ENCODE measurements around the gene CMTM6.

The CMTM6 gene

DNA sequence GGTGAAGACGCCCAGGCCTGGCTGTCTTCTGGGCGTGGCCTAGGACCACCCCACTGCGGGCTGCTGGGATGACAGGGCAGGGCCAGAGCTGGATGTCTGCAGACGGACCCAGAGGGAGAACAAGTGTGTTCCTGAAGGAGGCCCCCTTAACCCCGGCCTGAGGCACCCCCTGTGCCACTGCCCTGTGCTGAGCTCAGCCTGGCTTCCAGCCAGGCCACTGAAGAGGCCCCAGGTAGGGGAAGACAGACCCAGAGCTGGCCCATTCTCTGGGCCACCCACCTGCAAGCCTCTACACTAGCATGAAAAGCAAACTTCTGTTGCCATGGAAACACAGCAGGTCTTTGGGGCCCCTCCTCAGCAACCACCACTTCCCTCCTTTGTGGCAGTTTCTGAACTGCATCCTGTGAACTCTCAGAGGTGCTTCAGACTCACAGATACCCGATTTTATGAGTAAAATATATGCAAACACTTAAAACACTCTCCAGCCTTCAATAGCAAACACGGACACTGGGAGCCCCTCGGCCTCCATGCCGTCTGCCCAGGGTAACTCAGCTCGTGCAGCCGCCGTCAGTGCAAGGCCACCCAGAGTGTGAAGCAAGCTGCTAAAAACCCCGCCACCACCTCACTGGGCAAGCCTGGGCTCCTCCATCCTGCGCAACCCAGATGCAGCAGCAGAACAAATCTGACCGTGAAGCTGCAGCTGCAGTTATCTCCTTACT, 42.5 kb downstream of the CMTM6 start:
- TF ChIP-seq GATA1 (IDR thresholded peaks at IDR 0.05; ENCODE audit: low read depth, low read length) (no peak), POLR2A (IDR thresholded peaks at IDR 0.05; ENCODE audit: low read length) (no peak)
- DNase-seq = no peak

DNA sequence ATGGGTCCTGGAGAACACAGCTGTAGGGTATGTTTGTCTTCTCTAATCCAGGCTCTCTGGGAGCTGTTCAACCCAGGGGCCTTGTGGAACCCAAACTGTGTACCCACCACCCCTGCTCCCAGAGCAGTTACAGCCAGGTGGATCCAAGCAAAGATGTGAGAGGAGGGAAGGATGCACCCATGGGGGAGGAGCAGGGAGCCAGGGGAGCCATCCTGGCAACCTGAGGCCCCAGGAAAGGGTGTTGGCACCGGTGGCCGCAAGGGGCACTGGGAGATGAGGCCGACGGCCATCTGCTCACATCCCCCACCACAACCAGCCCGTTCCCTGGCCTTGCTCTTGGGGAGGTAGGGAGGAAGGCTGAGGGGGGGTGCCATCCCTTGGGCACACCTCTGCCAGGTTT, 43.2 kb downstream of the CMTM6 start:
- TF ChIP-seq POLR2A (IDR thresholded peaks at IDR 0.05; ENCODE audit: low read length) (no peak), GATA1 (IDR thresholded peaks at IDR 0.05; ENCODE audit: low read depth, low read length) (no peak)
- DNase-seq = no peak

DNA sequence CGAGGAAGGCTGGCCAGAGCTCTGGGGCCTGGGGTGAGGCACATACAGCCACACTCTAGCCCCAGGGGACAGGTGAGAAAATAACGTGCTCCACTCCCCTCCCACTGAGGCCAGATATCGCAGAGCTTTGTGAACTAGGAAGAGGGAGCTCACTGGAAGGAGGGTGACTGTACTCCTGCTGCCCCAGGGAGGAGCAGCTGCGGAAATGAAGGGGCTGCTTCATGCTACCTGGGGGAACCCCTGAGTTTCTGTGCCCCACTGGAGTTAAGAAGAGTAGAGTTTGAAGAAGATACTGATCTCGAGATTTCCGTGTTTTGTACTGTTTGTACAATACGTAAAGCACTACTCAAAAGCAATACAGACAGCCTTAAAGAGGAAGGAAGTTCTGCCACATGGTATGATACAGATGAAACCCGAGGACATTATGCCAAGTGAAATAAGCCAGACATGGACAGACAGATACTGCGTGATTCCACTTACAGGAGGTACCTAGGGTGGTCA, 44.6 kb downstream of the CMTM6 start:
- no peak for DNase-seq
- TF ChIP-seq GATA1 (IDR thresholded peaks at IDR 0.05; ENCODE audit: low read depth, low read length) (no peak), POLR2A (IDR thresholded peaks at IDR 0.05; ENCODE audit: low read length) (no peak)

DNA sequence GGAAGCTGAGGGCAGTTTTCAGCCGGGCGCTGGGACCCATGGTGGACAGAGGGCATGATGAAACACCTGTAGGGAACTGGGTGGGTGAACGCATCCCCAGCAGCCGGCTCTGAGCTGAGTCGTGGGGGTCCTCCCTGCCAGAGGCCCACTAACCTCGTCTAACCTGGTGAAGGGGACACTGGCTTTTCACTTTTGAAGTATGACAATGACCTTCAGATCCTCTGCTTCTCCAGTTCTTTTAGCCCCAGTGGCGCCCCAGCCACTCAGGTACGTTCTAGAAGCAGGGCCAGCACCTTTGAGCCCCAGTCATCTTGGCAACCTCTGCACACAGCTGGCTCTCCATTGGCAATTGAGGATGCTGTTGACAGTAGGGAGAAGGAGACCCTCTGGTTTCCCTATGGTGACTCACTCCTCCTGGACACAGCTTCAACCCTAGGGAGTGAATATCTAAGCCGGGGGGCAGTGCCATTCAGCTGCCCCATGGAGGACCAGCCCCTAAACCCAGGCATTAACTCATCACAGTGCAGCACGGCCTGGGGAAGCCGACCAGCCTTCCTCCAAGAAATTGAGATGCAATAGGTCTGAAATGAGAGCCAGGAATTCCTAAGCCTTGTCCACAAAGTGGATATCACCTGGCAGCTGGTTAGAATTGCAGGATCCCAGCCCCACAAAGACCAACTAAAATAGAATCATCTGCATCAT, 46.1 kb downstream of the CMTM6 start:
- TF ChIP-seq POLR2A (IDR thresholded peaks at IDR 0.05; ENCODE audit: low read length) (no peak), GATA1 (IDR thresholded peaks at IDR 0.05; ENCODE audit: low read depth, low read length) (no peak)
- DNase-seq = no peak

DNA sequence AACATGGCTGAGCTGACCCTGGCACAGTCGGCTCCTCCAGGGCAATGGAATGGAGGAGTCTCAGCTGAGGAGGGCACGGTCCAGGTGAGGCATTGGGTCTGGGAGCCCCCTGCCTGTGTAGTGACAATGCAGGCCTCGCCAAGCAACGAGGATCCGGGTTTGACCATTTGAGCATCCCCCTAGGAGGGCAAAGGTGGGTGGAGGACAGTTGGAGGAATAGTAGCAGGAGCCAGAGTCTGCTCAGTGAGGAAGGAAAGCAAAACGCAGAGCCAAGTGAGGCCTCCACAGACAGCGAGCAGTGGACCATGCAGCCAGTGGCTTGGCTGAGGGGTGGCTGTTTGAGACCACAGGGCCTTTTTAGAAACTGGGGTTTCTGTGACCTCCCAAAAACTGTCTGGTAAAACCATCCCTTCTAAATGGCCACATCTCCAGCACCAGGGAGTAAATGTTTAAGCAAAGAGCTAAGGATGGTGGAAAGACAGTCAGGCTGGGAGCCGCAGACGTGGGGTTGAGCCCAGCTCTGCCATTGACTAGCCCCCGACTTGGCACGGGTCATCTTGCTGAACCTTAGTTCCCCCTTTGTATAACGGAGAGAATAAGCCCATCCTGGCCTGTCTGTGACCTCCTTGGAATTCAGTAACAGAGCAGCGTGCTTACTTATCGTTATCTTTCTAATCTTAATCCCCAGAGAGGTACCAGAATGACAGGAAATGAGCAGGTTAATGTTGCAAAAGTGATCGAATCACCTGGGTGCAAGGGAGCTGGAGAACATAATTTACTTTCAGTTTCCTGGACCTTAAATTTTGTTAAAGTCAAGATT, 46.8 kb downstream of the CMTM6 start:
- no peak for TF ChIP-seq GATA1 (IDR thresholded peaks at IDR 0.05; ENCODE audit: low read depth, low read length)
- no peak for TF ChIP-seq POLR2A (IDR thresholded peaks at IDR 0.05; ENCODE audit: low read length)

DNA sequence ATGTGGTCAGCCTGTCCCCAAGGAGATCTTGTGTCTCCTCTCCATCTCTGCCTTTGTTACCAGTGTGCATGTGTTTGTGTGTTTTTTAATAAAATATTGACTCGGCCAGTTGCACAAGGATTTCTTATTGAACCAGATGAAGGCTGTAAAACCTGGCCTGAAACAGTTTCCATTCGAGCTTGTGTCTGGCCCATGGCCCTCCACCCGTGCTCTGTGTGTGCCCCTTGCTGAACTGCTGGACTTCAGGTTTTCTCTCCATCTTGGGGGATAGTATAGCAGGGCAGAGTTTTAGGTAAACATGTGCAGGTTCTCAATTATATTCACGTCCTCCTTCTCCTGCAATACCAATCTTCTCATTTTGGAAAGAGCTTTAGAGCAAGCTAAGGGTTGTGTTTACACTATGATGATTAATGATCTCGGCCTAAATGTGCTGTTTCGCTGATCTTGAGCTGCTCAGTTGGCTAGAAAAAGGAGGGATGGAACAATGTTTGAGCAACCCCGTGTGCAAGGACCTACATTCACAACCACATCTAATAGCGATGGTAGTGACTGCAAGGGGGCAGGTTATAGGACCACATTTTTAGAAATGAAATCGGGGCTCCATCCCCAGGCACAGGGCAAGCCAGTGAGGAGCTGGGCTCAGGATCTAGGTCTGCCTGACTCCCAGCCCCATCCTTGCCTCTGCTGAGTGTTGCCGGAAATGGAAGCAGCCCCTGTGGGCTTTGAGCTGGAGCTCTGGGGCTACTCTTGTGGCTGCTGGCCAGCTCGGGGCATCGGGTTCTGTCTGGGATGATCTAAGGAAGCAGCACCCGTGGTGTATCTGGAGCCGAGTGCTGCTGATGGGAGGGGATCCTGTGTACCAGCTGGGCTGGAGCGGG, 47.7 kb downstream of the CMTM6 start:
- TF ChIP-seq GATA1 (IDR thresholded peaks at IDR 0.05; ENCODE audit: low read depth, low read length) = no peak
- no peak for TF ChIP-seq POLR2A (IDR thresholded peaks at IDR 0.05; ENCODE audit: low read length)
- no peak for DNase-seq

More for the DNA sequence above, 46.8 kb downstream of the CMTM6 start:
- no peak for DNase-seq

DNA sequence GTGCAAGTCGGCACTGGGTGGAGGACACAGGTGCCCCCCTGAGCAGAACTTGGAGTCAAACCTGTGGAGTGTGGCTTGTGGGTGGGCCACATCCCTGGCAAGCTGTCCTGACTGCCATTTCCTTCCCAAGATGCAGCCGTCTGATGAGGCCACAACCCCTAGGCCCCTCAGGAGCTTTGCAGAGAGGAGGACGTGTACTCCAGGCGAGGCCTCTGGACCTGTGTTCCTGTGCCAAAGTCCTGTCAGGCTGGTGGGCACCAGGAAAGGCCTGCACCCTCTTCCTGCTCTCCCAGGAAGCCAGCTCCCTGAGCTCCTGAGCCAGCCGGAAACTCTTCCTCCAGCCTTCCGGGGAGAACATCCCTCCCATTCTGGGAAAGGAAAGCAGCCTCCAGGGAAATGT, 48.5 kb downstream of the CMTM6 start:
- DNase-seq = no peak
- TF ChIP-seq GATA1 (IDR thresholded peaks at IDR 0.05; ENCODE audit: low read depth, low read length) = no peak
- no peak for TF ChIP-seq POLR2A (IDR thresholded peaks at IDR 0.05; ENCODE audit: low read length)

DNA sequence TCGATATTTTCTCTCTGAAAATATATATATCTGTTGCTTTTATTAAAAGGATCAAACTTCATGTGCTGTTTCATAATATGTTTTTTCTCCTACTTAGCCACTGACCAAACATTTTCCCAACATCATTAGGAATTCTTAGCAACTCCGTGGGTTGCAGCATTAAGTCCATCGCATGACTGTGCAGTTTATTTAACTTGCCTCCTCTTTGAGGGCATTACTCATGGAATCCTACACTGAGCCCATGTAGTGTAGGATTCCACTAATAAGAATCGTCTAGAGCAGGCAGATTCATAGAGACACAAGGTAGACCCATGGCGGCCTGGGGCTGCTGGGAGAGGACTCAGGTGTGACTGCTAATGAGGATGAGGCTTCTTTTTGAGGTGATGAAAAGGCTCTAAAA, 49.3 kb downstream of the CMTM6 start:
- TF ChIP-seq GATA1 (IDR thresholded peaks at IDR 0.05; ENCODE audit: low read depth, low read length) = no peak
- no peak for TF ChIP-seq POLR2A (IDR thresholded peaks at IDR 0.05; ENCODE audit: low read length)
- no peak for DNase-seq

DNA sequence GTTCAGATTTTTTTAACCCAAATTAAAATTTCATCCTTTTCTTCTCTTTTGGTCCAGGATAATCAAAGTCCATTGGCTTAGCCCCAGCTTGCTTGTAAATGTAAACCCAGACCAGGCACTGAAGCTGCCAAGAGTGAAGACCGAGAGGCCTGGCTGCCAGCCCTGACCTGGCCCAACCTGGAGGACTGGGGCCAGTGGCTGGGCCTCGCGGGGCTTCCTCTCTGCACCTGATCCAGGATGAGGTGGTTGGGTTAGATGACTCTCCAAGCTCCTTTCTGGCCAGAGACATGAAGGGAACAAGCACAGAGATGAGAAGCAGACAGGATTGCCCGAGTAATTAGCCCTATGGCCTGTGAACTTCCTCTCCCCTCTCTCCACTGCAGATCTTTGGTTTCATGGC, 50.6 kb downstream of the CMTM6 start:
- DNase-seq = no peak
- TF ChIP-seq GATA1 (IDR thresholded peaks at IDR 0.05; ENCODE audit: low read depth, low read length) (no peak), POLR2A (IDR thresholded peaks at IDR 0.05; ENCODE audit: low read length) (no peak)

DNA sequence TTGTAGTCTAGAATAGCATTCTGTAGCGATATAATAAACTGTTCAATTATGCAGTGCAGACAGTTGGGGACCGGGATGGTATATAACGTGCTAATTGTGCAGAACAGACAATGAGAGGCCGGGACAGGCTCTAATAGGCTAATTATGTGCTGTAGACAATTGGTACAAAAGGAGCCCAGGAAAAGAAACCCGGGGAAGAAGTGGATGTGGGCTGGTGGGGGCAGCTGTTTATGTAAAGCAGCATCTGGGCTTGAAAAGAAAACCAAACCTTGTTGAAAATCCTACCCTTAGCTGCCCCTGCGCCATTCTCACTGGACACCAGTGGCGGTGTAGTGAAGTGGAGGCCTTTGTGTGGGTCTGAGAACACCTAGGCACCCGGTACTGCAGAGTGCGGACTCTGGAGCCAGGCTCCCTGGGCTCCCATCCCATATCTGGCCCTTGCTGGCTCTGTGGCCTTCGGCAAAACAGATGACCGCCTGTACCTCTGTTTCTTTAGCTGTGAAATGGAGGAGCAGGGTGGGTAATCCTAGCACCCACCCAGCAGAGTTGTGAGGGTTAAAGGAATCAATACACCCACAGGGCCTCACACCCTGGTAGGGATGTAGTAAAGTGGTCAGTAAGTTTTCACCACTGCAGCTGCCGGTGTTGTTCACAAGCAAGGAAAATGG, 51.5 kb downstream of the CMTM6 start:
- no peak for DNase-seq

DNA sequence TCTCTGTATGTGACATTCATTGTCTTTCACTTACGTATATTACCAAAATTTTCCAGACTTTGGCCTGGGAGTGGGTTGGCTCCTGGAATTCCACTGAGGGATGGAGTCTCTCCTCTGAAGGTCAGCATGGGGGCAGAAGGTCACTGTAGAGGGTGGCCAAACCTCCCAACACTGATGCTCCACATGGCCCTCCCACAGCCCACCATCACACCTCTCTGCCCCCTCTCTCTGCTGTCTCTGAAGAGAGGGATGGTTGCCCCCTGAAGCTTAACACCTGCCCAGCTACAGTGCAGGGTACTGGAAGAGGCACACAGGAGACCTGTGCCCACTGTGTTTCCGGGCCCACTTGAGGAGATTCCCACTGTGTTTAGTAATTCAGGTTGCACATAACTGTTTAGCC, 52.2 kb downstream of the CMTM6 start:
- no peak for DNase-seq
- TF ChIP-seq GATA1 (IDR thresholded peaks at IDR 0.05; ENCODE audit: low read depth, low read length) = no peak

More for the DNA sequence above, 51.5 kb downstream of the CMTM6 start:
- TF ChIP-seq POLR2A (IDR thresholded peaks at IDR 0.05; ENCODE audit: low read length) = no peak

DNA sequence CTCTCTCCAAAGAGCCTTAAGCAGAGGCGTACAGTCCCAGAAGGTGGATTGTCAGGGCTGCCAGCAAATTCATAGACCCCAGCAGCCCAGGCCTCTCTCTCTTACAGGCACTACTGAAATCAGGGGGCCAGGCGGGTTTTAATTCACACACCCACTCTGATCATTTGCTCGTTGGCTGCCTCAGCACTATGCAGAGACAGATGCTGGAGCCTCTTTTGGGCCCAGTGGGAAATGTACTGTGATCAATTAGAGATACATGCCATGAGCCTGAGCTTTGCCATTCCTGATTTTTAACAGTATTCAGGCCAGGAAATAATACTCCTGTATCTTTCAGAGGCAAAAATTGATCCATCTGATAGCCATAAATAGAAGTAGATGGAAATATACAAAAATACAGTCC, 53.0 kb downstream of the CMTM6 start:
- DNase-seq = no peak
- no peak for TF ChIP-seq GATA1 (IDR thresholded peaks at IDR 0.05; ENCODE audit: low read depth, low read length)
- TF ChIP-seq POLR2A (IDR thresholded peaks at IDR 0.05; ENCODE audit: low read length) = no peak

Data from erythroblast (primary cell).